HG03039 (cell line): ENCODE measurements around the gene DUSP22.
A peak's percentile ranks its signal among the peaks of the same experiment; 100 is the strongest.
"Not testable (repeated sequence)": the region's sequence is repeated elsewhere in the genome, so short reads cannot be mapped to it uniquely, and the experiment has no call there.

ENCODE experiments used
- ATAC-seq: cut with Tn5 transposase; IDR thresholded peaks from one replicate; pipeline ENCODE4 v1.9.1; 2021; ENCODE audit warnings: mild to moderate bottlenecking, moderate library complexity; ENCODE audit not compliant: unreplicated experiment

Gene DUSP22

GRCh38 chr6:361411-362132 lies 69.3 kb downstream of the DUSP22 start:
- ATAC-seq, result no peak

- ATAC-seq, result no peak
These were observed 70.1 kb downstream of the DUSP22 start for GRCh38 chr6:362231-362923.

- no peak for ATAC-seq
These were observed 70.6 kb downstream of the DUSP22 start for GRCh38 chr6:362924-363249.

GRCh38 chr6:363291-363690 lies 71.0 kb downstream of the DUSP22 start:
- no peak for ATAC-seq

GRCh38 chr6:363909-364308 lies 71.6 kb downstream of the DUSP22 start:
- ATAC-seq, result no peak

- peak; percentile 45 for ATAC-seq
These were observed 72.6 kb downstream of the DUSP22 start for GRCh38 chr6:364609-365540.

GRCh38 chr6:365835-366234 lies 73.5 kb downstream of the DUSP22 start:
- ATAC-seq, result no peak

GRCh38 chr6:366389-367297 lies 74.4 kb downstream of the DUSP22 start:
- ATAC-seq, result no peak

GRCh38 chr6:367298-367794 lies 75.1 kb downstream of the DUSP22 start:
- ATAC-seq, result no peak

- ATAC-seq, result no peak
These were observed 75.8 kb downstream of the DUSP22 start for GRCh38 chr6:367891-368630.

GRCh38 chr6:369559-370431 lies 77.5 kb downstream of the DUSP22 start:
- no peak for ATAC-seq

GRCh38 chr6:370555-370954 lies 78.3 kb downstream of the DUSP22 start:
- no peak for ATAC-seq

- ATAC-seq, result not testable (repeated sequence)
These were observed 79.6 kb downstream of the DUSP22 start for GRCh38 chr6:371851-372250.

GRCh38 chr6:372336-372911 lies 80.1 kb downstream of the DUSP22 start:
- peak; percentile 36 for ATAC-seq

- no peak for ATAC-seq
These were observed 80.7 kb downstream of the DUSP22 start for GRCh38 chr6:373031-373430.

- no peak for ATAC-seq
These were observed 81.8 kb downstream of the DUSP22 start for GRCh38 chr6:373773-374724.

GRCh38 chr6:374956-375355 lies 82.7 kb downstream of the DUSP22 start:
- ATAC-seq, result no peak
